HT-29 (cell line): ENCODE data around the gene MAP2. TPM values are rescaled to one million over a fixed set of nuclear protein-coding genes. Genes with fewer than 3 reads are reported as not detected.

Source experiments
- DNase-seq: peaks from one replicate; pipeline ENCODE4 v3.0.0-alpha.2; 2015; ENCODE audit warnings: low spot score
- total RNA-seq: library from RNA; depleted of rRNA; stranded (reverse); fragments of >200 nt; shearing (Covaris generic); gene quantifications from 2 replicates; pipeline ENCODE4 v1.2.3, GENCODE V29; 2014

MAP2 gene
- total RNA-seq, 1 experiment from 2014 or later, result 1.4 TPM

DNA sequence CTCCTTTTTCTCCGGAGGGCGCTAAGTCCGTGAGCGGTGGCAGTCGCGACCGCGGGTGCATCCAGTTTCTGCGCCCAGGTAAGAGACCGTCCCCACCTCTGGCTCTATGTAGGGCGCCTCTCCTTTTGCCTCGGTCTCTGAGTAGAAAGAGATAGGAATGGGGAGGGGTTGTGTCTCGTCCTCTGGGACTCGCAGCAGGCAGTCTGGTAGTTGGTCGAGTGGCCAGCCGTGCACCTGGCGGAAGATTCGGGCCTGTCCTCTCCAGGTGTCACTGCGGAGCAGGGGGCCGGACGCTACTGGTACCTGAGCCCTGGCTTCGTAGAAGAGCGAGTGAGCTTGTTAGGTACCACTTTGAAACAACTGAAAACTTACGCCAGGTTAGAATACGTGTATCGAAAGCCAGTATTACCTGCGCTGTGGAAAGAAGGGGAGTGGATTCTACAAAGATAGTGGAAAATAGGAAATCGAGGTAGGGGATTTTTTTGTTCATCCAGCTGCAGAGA, 403 bp downstream of the MAP2 start:
- DNase-seq, result peak; percentile 36

GRCh38 chr2:209424781-209425470, 1.1 kb downstream of the MAP2 start:
- no peak for DNase-seq

DNA sequence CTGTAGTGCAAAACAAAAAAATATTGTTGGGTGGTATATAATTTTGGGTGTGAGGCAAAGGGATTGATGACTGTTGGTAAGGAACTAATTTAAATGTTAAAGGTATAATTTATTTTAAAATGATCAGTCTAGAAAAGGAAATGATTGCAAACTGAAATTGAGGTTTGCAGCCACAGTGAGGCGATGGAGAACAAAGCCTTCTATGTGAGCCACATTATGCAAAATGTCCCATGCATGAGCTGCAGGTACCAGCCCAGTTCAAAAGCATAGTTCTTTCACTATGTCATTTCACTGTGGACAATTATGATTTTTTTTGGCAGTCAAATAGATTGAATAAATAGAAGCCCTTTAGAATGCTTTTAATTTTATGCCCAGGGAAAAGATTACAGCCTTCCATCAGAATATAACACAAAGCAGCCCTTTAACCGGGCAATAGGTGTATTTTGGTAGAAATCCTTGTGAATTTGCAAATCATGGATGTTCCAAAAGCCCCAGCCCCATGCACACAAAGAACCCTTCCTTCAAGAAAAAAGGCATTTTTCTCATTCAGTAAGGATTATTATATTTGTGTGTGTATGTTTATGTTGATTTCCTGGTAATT, 1.7 kb downstream of the MAP2 start:
- DNase-seq, result peak; percentile 63

GRCh38 chr2:209426432-209426831, 2.6 kb downstream of the MAP2 start:
- DNase-seq, result no peak

- DNase-seq, result no peak
These were observed 7.9 kb downstream of the MAP2 start for GRCh38 chr2:209431701-209432100.

DNA sequence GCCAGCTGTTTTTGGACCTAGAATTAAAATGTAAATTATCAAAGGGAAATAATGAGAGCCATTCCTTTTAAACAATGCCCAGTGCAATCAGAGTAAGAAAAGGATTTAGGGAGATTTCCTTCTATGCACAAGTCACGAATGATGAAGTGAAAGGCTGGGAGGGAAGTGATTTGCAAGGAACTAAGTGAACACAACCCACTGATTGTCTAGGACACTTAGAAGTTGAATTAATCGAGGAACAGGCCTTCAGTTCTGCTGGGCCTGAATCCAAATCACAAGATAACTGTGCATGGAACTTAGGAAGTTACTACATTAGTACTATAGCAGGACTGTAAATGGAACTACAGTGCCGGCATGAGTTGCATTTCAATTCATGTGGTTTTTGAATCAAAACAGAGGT, 17.7 kb downstream of the MAP2 start:
- no peak for DNase-seq

DNA sequence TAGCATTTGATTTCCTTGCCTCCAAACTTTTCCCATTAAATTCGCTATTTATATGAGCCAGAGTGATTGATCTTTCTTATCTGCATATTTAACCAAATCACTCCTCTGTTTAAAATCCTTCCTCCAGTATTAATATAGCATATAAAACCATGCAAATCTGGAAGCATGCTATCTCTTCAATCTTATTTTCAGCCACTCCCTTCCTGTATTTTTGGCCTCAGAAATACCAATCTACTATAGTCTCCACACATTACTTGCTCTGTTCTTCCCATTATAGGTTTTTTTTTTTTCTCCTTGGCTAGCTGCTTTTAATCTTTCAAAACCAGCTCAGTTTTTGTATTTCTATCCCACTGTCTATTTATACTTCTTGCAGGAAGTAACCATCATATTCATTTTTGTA, 19.1 kb downstream of the MAP2 start:
- DNase-seq, result no peak

DNA sequence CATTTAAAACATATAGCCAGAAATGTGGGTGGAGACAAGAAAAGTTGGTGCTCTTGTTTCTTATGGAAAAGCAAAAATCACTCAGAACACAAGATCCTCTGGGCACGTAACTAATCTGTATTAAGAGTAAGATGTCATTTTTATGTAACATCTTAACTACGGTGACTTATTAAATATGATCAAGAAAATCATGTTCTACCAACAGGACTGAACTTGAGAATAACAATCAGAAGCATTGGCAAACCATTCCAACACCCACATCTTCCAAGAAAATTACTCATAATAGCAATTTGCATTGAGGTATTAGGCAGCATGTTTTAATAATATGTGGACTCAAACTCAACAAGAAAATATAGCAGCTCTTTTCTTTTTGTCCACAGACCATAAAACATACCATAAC, 21.6 kb downstream of the MAP2 start:
- DNase-seq, result no peak

DNA sequence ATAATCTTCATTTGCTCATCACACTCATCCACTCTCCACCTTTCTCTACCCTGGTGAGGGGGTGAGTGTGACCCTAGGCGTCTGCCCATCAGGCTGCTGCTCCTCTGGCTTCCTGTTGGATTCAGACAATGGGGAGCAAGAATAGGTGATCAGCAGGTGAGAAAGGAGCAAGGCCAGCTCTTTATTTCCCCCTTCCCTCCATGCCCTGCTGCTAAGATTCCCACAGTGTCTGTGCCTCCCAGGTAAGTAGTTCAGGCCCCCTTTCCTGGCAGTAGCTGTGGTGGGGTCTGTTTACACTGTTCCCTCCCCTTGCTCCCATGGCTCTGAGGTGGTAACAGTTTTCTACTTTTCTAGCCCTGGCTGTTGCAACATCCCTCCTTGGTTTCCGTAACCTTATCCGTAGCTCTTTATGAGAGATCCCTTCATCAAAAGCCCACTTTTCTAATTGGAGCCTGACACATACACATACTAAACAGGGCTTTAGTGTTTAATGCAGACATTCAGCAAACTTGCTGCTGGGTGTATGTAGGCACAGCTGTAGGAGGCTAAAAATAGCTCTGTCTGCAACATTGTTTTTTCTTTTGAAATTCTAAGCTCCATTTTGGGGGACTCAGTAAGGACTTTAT, 27.5 kb downstream of the MAP2 start:
- DNase-seq, result no peak

DNA sequence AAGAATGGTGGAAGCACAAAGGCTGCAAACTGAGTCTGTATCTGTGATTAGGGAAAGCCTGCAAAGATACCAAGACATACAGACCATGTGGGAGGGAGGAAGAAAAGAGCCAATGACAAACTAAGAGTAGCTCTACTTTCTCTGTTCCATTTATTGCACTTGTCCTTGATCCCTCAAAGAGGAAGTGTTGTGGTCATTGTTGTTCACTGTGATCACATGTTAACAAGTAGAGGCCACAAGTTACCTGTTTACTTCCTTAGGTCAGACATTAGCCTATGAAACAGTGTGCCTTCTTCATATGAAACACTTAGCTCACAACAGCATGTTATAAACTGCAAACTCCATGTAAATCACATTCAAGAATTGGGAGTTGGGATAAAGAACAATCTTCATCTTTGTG, 32.6 kb downstream of the MAP2 start:
- DNase-seq, result no peak

- no peak for DNase-seq
These were observed 34.4 kb downstream of the MAP2 start for GRCh38 chr2:209458008-209458979.

DNA sequence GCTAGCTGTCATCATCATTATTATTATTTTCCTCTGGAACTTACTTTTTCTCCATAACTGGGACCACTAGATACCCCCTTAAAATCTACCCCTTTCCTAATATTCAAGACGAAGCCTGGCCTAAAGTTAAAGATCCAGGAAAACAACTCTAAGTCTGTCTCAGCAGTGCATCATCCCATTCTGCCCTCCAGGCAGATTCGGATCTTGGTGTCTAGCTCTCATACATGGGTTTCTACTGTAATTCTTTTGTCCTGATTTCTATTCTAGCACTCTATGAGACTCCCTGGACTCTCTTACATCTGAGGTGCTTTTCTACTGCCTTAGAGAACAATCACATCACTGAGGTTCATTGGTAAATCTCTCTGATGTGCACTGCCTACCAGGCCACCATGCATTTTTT, 35.5 kb downstream of the MAP2 start:
- DNase-seq, result no peak

DNA sequence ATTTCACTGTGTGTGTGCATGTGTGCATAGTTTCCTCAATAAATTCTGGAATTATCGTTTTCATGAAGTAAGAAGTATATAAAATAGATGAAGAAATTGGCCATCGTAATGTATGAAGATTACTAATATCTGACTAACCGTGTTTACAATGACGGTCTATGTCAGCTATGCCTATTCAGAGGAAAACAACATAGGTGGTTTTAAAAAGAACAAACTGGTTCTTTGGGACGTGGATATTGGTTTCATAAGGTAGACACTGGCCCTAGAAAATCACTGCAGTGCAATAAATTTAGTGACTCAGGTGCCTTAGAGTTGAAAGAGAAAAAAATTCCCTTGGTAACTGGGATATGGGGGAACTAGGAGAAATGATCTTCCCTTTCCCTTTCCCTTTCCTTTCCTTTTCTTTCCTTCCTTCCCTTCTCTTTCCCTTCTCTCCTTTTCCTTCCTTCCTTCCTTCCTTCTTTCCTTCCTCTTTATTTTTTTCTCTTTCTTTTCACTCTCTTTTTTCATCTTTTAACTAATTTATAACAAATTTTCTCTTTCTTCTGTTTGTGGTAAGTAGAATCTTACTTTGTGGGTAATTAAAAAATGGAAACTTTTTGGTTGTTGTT, 36.4 kb downstream of the MAP2 start:
- DNase-seq, result no peak

DNA sequence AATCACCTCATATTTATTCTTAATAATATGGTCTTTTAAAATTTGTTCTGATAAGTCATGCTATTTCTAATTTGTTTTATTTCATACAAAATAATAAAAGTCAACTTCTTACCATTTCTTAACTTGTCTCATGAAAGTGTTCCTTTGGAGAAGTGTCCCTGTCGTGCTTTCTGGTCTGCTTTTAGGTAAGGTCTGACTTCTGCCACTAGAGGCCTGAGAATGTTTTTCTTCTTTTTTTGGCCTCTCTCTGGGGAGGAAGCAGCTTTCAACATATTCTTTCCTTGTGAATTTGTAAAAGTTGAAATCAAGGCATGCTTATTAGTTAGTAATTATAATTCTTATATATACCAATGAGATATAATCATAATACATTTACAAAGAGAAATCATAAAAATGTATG, 39.4 kb downstream of the MAP2 start:
- DNase-seq, result no peak

- no peak for DNase-seq
These were observed 40.0 kb downstream of the MAP2 start for GRCh38 chr2:209463835-209464234.

DNA sequence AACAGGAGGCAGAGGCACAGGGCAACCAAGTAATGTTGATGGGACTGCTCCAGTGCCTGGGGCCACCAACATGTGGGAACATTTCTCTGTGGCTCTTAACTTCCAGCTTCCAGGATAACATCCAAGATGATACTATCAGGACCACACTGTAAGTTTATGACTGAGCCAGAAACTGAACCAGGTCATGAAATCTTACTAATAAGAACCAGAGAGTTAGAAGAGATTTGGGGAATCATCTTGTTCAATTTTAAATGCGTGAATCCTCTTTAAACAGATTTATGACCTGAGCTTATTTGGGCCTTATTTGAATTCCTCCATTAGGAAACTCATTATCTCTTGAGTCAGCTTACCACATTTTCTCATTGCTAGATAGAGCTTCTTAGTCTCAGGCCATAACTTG, 45.0 kb downstream of the MAP2 start:
- DNase-seq, result no peak

DNA sequence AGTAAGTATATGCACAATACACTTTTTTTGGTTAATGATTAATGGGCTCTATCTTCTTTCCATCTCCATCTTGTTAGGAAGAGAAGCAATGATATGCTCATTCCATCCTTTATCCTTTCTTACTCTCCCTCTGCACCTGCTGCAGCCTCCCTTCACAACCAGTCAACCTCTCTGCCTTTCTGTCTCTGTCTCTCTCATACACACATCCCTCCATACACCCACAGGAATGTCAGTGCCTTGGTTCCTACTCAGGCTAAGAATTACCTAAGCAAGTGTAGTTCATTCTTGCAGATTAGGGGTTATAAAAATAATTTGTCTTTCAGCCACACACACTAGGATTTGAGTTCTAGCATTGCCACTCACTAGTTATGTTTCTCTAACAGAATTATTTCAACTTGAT, 45.6 kb downstream of the MAP2 start:
- DNase-seq, result no peak

DNA sequence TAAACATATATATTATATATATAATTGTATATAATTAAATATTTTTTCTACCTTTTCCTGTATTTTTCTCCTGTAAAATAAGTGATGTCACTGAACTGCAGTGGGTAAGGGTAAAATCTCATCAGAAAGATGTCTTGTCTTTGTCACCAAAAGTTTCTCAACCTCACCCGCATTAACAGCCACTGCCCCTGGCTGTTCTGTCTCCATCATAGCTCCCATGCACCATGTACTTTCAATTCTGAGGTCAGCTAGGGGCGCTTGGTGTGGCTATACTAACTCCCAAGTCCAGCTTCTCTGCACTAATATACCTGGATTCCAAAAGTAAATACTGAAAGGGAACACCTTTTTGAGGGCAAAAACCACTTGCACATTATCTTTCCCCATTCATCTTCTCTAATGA, 46.6 kb downstream of the MAP2 start:
- no peak for DNase-seq

- no peak for DNase-seq
These were observed 47.2 kb downstream of the MAP2 start for GRCh38 chr2:209471037-209471436.

- DNase-seq, result no peak
These were observed 48.4 kb downstream of the MAP2 start for GRCh38 chr2:209472112-209472832.

GRCh38 chr2:209472871-209473270, 49.0 kb downstream of the MAP2 start:
- no peak for DNase-seq
